SK-N-SH treated with all-trans-retinoic acid at 6 μM for 48 hours (cell line): Measurements from ENCODE around the gene RALB.

Experiments
- ATAC-seq: fragments of 200-7000 bp; cut with Tn5 transposase; 3 replicates; pipeline ENCODE4 v1.9.1; 2020; ENCODE audit warnings: mild to moderate bottlenecking, moderate library complexity
- ARNTL ChIP-seq: fragments of 450-650 bp; formaldehyde crosslinking; IDR thresholded peaks from 2 replicates; pipeline ENCODE4 v1.5.0; 2020; ENCODE audit warnings: low read depth, mild to moderate bottlenecking, moderate library complexity, borderline replicate concordance
- BACH2 ChIP-seq: fragments of 250-450 bp; sonication (Bioruptor Pico); IDR thresholded peaks from 2 replicates; pipeline ENCODE4 v1.9.0; 2021; ENCODE audit warnings: mild to moderate bottlenecking, borderline replicate concordance
- CSDC2 ChIP-seq: fragments of 250-450 bp; sonication (Bioruptor Pico); IDR thresholded peaks from 2 replicates; pipeline ENCODE4 v1.5.0; 2020; ENCODE audit warnings: mild to moderate bottlenecking, moderate library complexity
- GLIS3 ChIP-seq: fragments of 250-450 bp; sonication (Bioruptor Pico); IDR thresholded peaks from 2 replicates; pipeline ENCODE4 v1.5.0; 2020; ENCODE audit warnings: mild to moderate bottlenecking, moderate library complexity
- ISL1 ChIP-seq: fragments of 250-450 bp; sonication (Bioruptor Pico); IDR thresholded peaks from 2 replicates; pipeline ENCODE4 v2.1.2; 2022; ENCODE audit warnings: mild to moderate bottlenecking, moderate library complexity
- POU6F1 ChIP-seq: fragments of 250-450 bp; sonication (Bioruptor Pico); IDR thresholded peaks from 2 replicates; pipeline ENCODE4 v1.8.0; 2021; ENCODE audit warnings: low read depth, mild to moderate bottlenecking, moderate library complexity, borderline replicate concordance
- PPARA ChIP-seq: fragments of 250-450 bp; sonication (Bioruptor Pico); IDR thresholded peaks from 2 replicates; pipeline ENCODE4 v1.5.0; 2020; ENCODE audit warnings: mild to moderate bottlenecking, borderline replicate concordance
- SNAI2 ChIP-seq: fragments of 250-450 bp; sonication (Bioruptor Pico); IDR thresholded peaks from 2 replicates; pipeline ENCODE4 v1.5.0; 2020; ENCODE audit warnings: mild to moderate bottlenecking, moderate library complexity
- TCF4 ChIP-seq: fragments of 250-450 bp; sonication (Bioruptor Pico); IDR thresholded peaks from 2 replicates; pipeline ENCODE4 v1.8.0; 2021; ENCODE audit warnings: mild to moderate bottlenecking, moderate library complexity, borderline replicate concordance
- TOX ChIP-seq: fragments of 250-450 bp; sonication (Bioruptor Pico); IDR thresholded peaks from 2 replicates; pipeline ENCODE4 v1.8.0; 2021; ENCODE audit warnings: mild to moderate bottlenecking, moderate library complexity, borderline replicate concordance
- TSHZ2 ChIP-seq: fragments of 250-450 bp; sonication (Bioruptor Pico); IDR thresholded peaks from 2 replicates; pipeline ENCODE4 v1.5.0; 2020; ENCODE audit warnings: mild to moderate bottlenecking, moderate library complexity
- ZC3H10 ChIP-seq: fragments of 250-450 bp; sonication (Bioruptor Pico); IDR thresholded peaks from 2 replicates; pipeline ENCODE4 v1.5.1; 2021; ENCODE audit warnings: mild to moderate bottlenecking, moderate library complexity
- ZFP3 ChIP-seq: fragments of 250-450 bp; sonication (Bioruptor Pico); IDR thresholded peaks from 2 replicates; pipeline ENCODE4 v1.5.0; 2020; ENCODE audit warnings: mild to moderate bottlenecking, moderate library complexity
- ZFP30 ChIP-seq: fragments of 450-650 bp; formaldehyde crosslinking; IDR thresholded peaks from 2 replicates; pipeline ENCODE4 v1.5.0; 2022; ENCODE audit warnings: mild to moderate bottlenecking, moderate library complexity
- ZNF70 ChIP-seq: fragments of 450-650 bp; formaldehyde crosslinking; IDR thresholded peaks from 2 replicates; pipeline ENCODE4 v1.5.0; 2020; ENCODE audit warnings: mild to moderate bottlenecking, moderate library complexity
- ZNF8 ChIP-seq: fragments of 450-650 bp; formaldehyde crosslinking; IDR thresholded peaks from 2 replicates; pipeline ENCODE4 v1.5.0; 2020; ENCODE audit warnings: mild to moderate bottlenecking, moderate library complexity
- TF ChIP-seq, protein P1 (sequence below): fragments of 250-450 bp; sonication (Bioruptor Pico); IDR thresholded peaks from 2 replicates; pipeline ENCODE4 v1.8.0; 2020; ENCODE audit warnings: mild to moderate bottlenecking, moderate library complexity, borderline replicate concordance
- TF ChIP-seq, protein P2 (sequence below): fragments of 250-450 bp; sonication (Bioruptor Pico); IDR thresholded peaks from 2 replicates; pipeline ENCODE4 v1.5.1; 2020; ENCODE audit warnings: low read depth, mild to moderate bottlenecking, moderate library complexity

Gene RALB

GRCh38 chr2:120243211-120243610 lies 9.4 kb upstream of the RALB start:
- TF ChIP-seq SNAI2 (CRISPR knock-in tag) (no peak), POU6F1 (no peak), TCF4 (CRISPR knock-in tag) (no peak)
- no peak for ATAC-seq

GRCh38 chr2:120243875-120244553 lies 8.6 kb upstream of the RALB start:
- ATAC-seq, result no peak
- TF ChIP-seq ISL1 (CRISPR knock-in tag) (no peak), TOX (CRISPR knock-in tag) (no peak), TSHZ2 (CRISPR knock-in tag) (no peak)

DNA sequence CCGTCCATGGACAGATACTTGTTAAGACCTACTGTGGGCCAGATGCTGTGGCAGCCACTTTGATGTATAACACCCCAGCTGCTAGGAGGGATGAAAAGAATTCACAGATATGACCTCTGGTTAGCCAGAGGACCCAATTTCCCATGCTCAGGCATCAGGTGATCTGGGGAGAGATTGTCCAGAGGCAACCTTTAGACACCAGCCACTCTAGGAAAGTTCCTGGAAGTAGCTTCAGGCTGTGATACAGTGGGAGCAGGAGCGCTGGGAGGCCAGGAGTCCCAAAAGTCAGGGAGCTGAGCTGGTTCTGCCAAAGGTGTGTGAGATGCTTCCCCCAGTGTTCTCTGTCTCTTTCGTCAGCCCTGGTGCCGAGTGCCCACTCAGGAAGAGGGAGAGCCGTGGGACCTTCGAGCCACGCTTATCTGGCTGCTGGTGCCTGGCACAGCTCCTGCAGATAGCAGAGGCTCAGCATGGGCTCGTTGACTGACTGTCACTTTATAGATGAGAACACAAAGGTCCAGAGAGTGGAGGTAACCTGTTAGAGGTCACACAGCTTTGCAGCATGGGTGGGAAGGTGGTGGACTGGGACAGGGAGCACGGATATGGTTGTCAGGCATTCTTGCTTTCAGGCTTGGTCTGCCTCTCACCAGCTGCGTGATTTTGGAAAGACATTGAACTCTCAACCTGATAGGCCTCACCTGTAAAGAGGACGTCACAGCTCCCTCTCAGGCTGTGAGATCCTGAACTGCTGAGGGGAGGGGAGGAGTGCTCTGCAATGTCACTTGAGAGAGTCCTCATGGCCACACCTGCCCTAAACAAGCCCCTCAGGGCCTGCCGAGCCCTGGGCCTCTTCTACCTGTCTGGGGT lies 7.8 kb upstream of the RALB start:
- ATAC-seq, result peak; percentile 19
- no peak for TF ChIP-seq ZC3H10 (CRISPR knock-in tag)
- TF ChIP-seq, protein P1, sequence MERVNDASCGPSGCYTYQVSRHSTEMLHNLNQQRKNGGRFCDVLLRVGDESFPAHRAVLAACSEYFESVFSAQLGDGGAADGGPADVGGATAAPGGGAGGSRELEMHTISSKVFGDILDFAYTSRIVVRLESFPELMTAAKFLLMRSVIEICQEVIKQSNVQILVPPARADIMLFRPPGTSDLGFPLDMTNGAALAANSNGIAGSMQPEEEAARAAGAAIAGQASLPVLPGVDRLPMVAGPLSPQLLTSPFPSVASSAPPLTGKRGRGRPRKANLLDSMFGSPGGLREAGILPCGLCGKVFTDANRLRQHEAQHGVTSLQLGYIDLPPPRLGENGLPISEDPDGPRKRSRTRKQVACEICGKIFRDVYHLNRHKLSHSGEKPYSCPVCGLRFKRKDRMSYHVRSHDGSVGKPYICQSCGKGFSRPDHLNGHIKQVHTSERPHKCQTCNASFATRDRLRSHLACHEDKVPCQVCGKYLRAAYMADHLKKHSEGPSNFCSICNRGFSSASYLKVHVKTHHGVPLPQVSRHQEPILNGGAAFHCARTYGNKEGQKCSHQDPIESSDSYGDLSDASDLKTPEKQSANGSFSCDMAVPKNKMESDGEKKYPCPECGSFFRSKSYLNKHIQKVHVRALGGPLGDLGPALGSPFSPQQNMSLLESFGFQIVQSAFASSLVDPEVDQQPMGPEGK (CRISPR knock-in tag), result no peak
- no peak for TF ChIP-seq CSDC2 (CRISPR knock-in tag)
- TF ChIP-seq ARNTL, result no peak
- TF ChIP-seq ZFP3, result no peak
- TF ChIP-seq SNAI2 (CRISPR knock-in tag), result no peak
- TF ChIP-seq ISL1 (CRISPR knock-in tag), result no peak
- no peak for TF ChIP-seq TOX (CRISPR knock-in tag)

- ATAC-seq, result peak; percentile 79
- TF ChIP-seq TOX (CRISPR knock-in tag) (no peak), ZNF70 (CRISPR knock-in tag) (no peak), ZC3H10 (CRISPR knock-in tag) (no peak), PPARA (CRISPR knock-in tag) (no peak), TSHZ2 (CRISPR knock-in tag) (no peak), ZNF8 (CRISPR knock-in tag) (no peak), ISL1 (CRISPR knock-in tag) (no peak), ZFP3 (no peak), POU6F1 (no peak), BACH2 (CRISPR knock-in tag) (no peak), SNAI2 (CRISPR knock-in tag) (no peak), ZFP30 (no peak), GLIS3 (CRISPR knock-in tag) (no peak)
- TF ChIP-seq, protein P2, sequence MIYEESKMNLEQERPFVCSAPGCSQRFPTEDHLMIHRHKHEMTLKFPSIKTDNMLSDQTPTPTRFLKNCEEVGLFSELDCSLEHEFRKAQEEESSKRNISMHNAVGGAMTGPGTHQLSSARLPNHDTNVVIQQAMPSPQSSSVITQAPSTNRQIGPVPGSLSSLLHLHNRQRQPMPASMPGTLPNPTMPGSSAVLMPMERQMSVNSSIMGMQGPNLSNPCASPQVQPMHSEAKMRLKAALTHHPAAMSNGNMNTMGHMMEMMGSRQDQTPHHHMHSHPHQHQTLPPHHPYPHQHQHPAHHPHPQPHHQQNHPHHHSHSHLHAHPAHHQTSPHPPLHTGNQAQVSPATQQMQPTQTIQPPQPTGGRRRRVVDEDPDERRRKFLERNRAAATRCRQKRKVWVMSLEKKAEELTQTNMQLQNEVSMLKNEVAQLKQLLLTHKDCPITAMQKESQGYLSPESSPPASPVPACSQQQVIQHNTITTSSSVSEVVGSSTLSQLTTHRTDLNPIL (CRISPR knock-in tag), result no peak
Observed at GRCh38 chr2:120245520-120246332, 6.9 kb upstream of the RALB start.
